ENCODE data around the gene CRYGA. TPM values are rescaled to one million over a fixed set of nuclear protein-coding genes. Genes with fewer than 3 reads are reported as not detected.

The CRYGA gene
- total and polyA plus RNA-seq, 3 donors from 2014 or later: not detected

DNA sequence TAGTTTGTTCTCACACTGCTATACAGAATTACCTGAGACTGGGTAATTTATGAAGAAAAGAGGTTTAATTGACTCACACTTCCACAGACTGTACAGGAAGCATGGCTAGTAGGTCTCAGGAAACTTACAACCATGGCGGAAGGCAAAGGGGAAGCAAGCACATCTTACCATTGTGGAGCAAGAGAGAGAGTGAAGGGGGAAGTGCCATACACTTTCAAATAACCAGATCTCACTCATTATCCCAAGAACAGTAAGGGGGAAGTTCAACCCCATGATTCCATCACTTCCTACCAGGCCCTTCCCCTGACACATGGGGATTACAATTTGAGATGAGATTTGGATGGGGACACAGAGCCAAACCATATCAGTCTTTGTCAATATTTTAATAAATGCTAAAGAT lies 12.4 kb downstream of the CRYGA start:
- intact Hi-C loops (cut with DNase I; ENCODE audit: low total_unique reads): no loop called here
- 85 to 95% methylated on average over 1 of the region's 1 CpG for WGBS, 2 donors

DNA sequence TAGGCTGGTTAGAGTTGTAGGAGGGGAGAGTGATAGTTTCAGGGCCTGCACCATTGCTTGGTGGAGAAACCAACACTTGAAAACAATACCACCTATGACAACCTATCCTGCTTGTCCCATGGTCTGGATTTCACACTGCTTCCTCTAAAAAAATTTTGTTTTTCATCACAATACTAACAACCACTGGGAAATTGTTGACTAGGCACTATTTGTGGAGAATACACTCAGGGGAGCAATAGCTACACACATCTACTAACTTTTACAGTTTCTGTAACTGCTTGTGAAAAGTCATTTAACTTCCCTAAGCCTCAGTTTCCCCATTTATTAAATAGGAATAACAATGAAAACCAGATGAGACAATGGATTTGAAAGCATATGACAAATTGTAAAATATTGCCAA lies 13.3 kb downstream of the CRYGA start:
- Histone ChIP-seq H3K9me3 (no peaks in the 10 kb centered on the region), H3K36me3 (ENCODE audit: low read depth, missing control alignments) (no peaks in the 10 kb centered on the region), H3K4me3 (no peak overlapping the region), H3K27me3 (no peaks in the 10 kb centered on the region), H3K4me1 (no peaks in the 10 kb centered on the region), H3K27ac (no peak overlapping the region)
- intact Hi-C loops (cut with DNase I; ENCODE audit: low total_unique reads): no loop called here
- DNase-seq: no peak
- no peak for TF ChIP-seq POLR2A (IDR thresholded peaks at IDR 0.05)
- TF ChIP-seq, protein P1, sequence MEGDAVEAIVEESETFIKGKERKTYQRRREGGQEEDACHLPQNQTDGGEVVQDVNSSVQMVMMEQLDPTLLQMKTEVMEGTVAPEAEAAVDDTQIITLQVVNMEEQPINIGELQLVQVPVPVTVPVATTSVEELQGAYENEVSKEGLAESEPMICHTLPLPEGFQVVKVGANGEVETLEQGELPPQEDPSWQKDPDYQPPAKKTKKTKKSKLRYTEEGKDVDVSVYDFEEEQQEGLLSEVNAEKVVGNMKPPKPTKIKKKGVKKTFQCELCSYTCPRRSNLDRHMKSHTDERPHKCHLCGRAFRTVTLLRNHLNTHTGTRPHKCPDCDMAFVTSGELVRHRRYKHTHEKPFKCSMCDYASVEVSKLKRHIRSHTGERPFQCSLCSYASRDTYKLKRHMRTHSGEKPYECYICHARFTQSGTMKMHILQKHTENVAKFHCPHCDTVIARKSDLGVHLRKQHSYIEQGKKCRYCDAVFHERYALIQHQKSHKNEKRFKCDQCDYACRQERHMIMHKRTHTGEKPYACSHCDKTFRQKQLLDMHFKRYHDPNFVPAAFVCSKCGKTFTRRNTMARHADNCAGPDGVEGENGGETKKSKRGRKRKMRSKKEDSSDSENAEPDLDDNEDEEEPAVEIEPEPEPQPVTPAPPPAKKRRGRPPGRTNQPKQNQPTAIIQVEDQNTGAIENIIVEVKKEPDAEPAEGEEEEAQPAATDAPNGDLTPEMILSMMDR (IDR thresholded peaks at IDR 0.05): no peak

More for the DNA sequence above, 12.4 kb downstream of the CRYGA start:
- no peak overlapping the region for H3K4me3 ChIP-seq
- no peaks in the 10 kb centered on the region for H3K36me3 ChIP-seq (ENCODE audit: low read depth, missing control alignments)
- no peaks in the 10 kb centered on the region for H3K9me3 ChIP-seq
- no peak overlapping the region for H3K27ac ChIP-seq
- H3K4me1 ChIP-seq: no peaks in the 10 kb centered on the region
- no peaks in the 10 kb centered on the region for H3K27me3 ChIP-seq
- no peak for DNase-seq
- TF ChIP-seq, protein P1 (IDR thresholded peaks at IDR 0.05): no peak
- TF ChIP-seq POLR2A (IDR thresholded peaks at IDR 0.05): no peak

DNA sequence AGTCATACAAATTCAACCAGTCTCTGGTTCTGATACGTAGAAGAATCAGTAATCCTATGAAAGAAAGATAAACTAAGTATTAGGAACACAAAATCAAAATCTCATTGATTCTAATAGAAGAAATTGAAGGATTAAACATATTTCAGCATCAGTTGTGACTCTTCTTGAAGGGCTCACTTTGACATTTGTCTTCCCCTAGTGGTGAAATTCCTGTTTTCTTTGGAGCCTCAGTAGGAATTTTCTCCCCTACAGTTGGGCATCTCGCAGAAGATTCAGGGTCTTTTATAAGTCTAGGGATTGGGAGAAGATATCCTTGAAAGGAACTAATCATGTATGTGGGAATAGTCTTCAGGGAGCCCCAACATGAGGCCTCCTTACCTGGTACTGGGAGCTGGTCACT lies 14.6 kb downstream of the CRYGA start:
- WGBS, 2 donors: 81 to 85% methylated on average over 2 of the region's 2 CpGs
- TF ChIP-seq, protein P1 (IDR thresholded peaks at IDR 0.05): peak in 1 of 3 experiments; percentile 23
- no peak for TF ChIP-seq POLR2A (IDR thresholded peaks at IDR 0.05)

DNA sequence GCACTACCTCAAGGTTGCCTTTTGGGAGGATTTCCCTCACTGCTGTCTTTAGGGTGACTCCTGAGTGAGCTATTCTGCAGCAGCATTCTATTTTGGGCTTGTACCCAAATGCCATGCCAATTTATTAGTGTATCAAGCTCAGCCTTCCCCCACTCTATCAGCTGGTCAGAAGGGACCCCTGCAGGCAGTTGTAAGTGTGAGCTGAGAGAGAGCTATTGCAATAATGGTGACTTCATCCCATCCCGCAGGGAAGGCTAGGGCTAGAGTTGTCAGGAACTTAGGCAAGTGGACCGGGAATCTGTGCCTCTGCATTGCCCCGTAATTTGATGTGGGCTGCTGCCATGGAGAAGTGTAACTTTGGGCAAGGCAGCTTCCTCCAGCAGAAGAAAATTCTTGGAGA lies 15.6 kb downstream of the CRYGA start:
- H3K4me1 ChIP-seq: no peaks in the 10 kb centered on the region
- H3K36me3 ChIP-seq (ENCODE audit: low read depth, missing control alignments): no peaks in the 10 kb centered on the region
- DNase-seq: no peak
- 77% methylated on average over 3 of the region's 3 CpGs; no CpG with 5 or more reads in 1 of the 2 donors for WGBS, 2 donors
- no peak overlapping the region for H3K4me3 ChIP-seq
- no peaks in the 10 kb centered on the region for H3K9me3 ChIP-seq
- no peak overlapping the region for H3K27ac ChIP-seq
- TF ChIP-seq POLR2A (IDR thresholded peaks at IDR 0.05): no peak
- intact Hi-C loops (cut with DNase I; ENCODE audit: low total_unique reads): no loop called here
- no peaks in the 10 kb centered on the region for H3K27me3 ChIP-seq

More for the DNA sequence above, 14.6 kb downstream of the CRYGA start:
- Histone ChIP-seq H3K4me1 (no peaks in the 10 kb centered on the region), H3K27me3 (no peaks in the 10 kb centered on the region), H3K36me3 (ENCODE audit: low read depth, missing control alignments) (no peaks in the 10 kb centered on the region), H3K9me3 (no peaks in the 10 kb centered on the region), H3K4me3 (no peak overlapping the region), H3K27ac (no peak overlapping the region)
- DNase-seq: no peak
- intact Hi-C loops (cut with DNase I; ENCODE audit: low total_unique reads): no loop called here

DNA sequence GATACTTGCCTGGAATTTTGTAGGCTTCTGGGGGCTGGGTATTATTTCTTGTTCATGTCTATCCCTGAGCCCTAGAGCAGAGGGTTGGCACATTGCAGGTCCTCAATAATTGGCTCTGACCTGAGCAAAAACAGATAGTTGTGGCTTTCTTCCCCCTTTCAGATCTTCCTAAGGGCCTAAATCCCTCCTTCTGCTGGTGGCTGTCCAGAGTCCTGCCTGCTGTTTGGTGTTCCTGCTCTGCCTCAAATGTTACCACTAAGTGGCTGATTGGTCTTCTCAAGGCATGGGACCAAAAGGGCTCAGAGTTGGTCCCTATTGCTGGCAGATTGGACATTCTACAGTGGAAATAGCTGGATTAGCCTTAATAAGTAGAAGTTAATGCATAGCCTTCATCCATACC lies 16.4 kb downstream of the CRYGA start:
- no peak overlapping the region for H3K27ac ChIP-seq
- H3K9me3 ChIP-seq: no peaks in the 10 kb centered on the region
- H3K36me3 ChIP-seq (ENCODE audit: low read depth, missing control alignments): no peaks in the 10 kb centered on the region
- no peak overlapping the region for H3K4me3 ChIP-seq
- H3K27me3 ChIP-seq: no peaks in the 10 kb centered on the region
- H3K4me1 ChIP-seq: no peaks in the 10 kb centered on the region
- no peak for TF ChIP-seq POLR2A (IDR thresholded peaks at IDR 0.05)
- TF ChIP-seq, protein P1 (IDR thresholded peaks at IDR 0.05): no peak
- intact Hi-C loops (cut with DNase I; ENCODE audit: low total_unique reads): no loop called here
- no peak for DNase-seq

Data from testis (tissue), 3 donors.